Prostate gland (tissue), 2 donors: ENCODE results near the gene NABP1.

Experiments
- CTCF ChIP-seq, 4 experiments: fragments of 200-600 bp in 2 of 4; fragments of 450-650 bp in 2 of 4; sonication (generic) in 2 of 4; IDR thresholded peaks; 1 replicate in 3 of 4; 2 replicates in 1 of 4; pipeline ENCODE4 v1.5.1; 2016 to 2019; ENCODE audit warnings: antibody characterized with exemption in 4 of 4, mild to moderate bottlenecking in 2 of 4, moderate library complexity in 2 of 4
- POLR2A ChIP-seq: fragments of 450-650 bp; IDR thresholded peaks from one replicate; pipeline ENCODE4 v1.6.1; 2016; ENCODE audit warnings: antibody characterized with exemption, mild to moderate bottlenecking
- POLR2AphosphoS5 ChIP-seq: sonication (generic); formaldehyde crosslinking; IDR thresholded peaks from one replicate; pipeline ENCODE4 v1.6.1; 2017; ENCODE audit warnings: antibody characterized with exemption

- no peak for TF ChIP-seq CTCF (IDR thresholded peaks at IDR 0.05)
- no peak for TF ChIP-seq POLR2A
- no peak for TF ChIP-seq POLR2AphosphoS5
These were observed 15.8 kb downstream of the NABP1 start for GRCh38 chr2:191693778-191694177.
